Activated CD4-positive, alpha-beta T cell treated with anti-CD3 and anti-CD28 coated beads, Interleukin-2, amount 10 ng/mL, durations not matched to agents 24 days and 14 days (primary cell): ENCODE measurements around the gene RYR3. TPM values are rescaled to one million over a fixed set of nuclear protein-coding genes. Genes with fewer than 3 reads are reported as not detected.
A peak's percentile ranks its signal among the peaks of the same experiment; 100 is the strongest.

ENCODE experiments used
- DNase-seq: peaks from one replicate; pipeline ENCODE4 v3.0.0; 2022
- H3K27ac Mint-ChIP-seq: one replicate; pipeline ENCODE4 v1.8.0; 2022; ENCODE audit warnings: mild to moderate bottlenecking, mixed read lengths
- H3K27me3 Mint-ChIP-seq: one replicate; pipeline ENCODE4 v1.8.0; 2022; ENCODE audit warnings: mixed read lengths
- H3K36me3 Mint-ChIP-seq: one replicate; pipeline ENCODE4 v1.8.0; 2022; ENCODE audit warnings: low read depth, mild to moderate bottlenecking, mixed read lengths
- H3K4me1 Mint-ChIP-seq: one replicate; pipeline ENCODE4 v1.8.0; 2021; ENCODE audit warnings: mixed read lengths
- H3K4me3 Mint-ChIP-seq: one replicate; pipeline ENCODE4 v1.8.0; 2022; ENCODE audit warnings: mild to moderate bottlenecking, moderate library complexity, mixed read lengths
- H3K9me3 Mint-ChIP-seq: one replicate; pipeline ENCODE4 v1.8.0; 2021; ENCODE audit warnings: mixed read lengths
- intact Hi-C: fragments of 100-400 bp; cut with micrococcal nuclease; formaldehyde crosslinking; loops from one replicate; pipeline ENCODE4 v1.15.1; 2023
- total RNA-seq: library from RNA; stranded (reverse); gene quantifications from 2 replicates; pipeline ENCODE4 v1.2.3, GENCODE V29; 2022

RYR3 gene
- total RNA-seq, 1 donor from 2014 or later, result not detected

DNA sequence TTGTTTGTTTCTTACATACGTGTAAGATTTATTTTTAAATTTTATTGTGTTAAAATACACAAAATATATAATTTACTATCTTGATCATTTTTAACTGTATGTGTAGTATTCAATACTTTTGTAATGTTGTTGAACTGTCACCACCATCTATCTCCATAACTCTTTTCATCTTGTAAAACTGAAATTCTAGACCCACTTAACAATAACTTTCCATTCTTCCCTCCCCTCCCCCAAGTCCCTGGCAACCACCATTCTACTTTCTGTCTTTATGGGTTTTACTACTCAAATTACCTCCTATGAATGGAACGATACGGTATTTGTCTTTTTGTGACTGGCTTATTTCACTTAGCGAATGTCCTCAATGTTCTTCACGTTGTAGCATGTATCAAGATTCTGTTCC lies 395.4 kb downstream of the RYR3 start:
- H3K4me1 Mint-ChIP-seq, result no peaks in the 10 kb centered on the region
- intact Hi-C loops, result loop anchor here (10.0 kb wide), 1 partner anchor 471 kb away; no protein-coding TSS in a partner anchor
- no peak for DNase-seq
- H3K36me3 Mint-ChIP-seq, result no peaks in the 10 kb centered on the region
- no peak overlapping the region for H3K4me3 Mint-ChIP-seq
- no peak overlapping the region for H3K27ac Mint-ChIP-seq
- H3K27me3 Mint-ChIP-seq, result no peaks in the 10 kb centered on the region
- no peaks in the 10 kb centered on the region for H3K9me3 Mint-ChIP-seq

GRCh38 chr15:33710748-33711147 lies 400.0 kb downstream of the RYR3 start:
- DNase-seq, result no peak
- Mint-ChIP-seq H3K9me3 (peaks cover 16% of the 10 kb centered on the region), H3K27ac (no peak overlapping the region), H3K4me3 (no peak overlapping the region), H3K27me3 (no peaks in the 10 kb centered on the region), H3K36me3 (no peaks in the 10 kb centered on the region), H3K4me1 (no peaks in the 10 kb centered on the region)
- intact Hi-C loops, result no loop called here

- H3K27ac Mint-ChIP-seq, result no peak overlapping the region
- no peak overlapping the region for H3K4me3 Mint-ChIP-seq
- DNase-seq, result no peak
- no peaks in the 10 kb centered on the region for H3K36me3 Mint-ChIP-seq
- no peaks in the 10 kb centered on the region for H3K4me1 Mint-ChIP-seq
- peaks cover 2% of the 10 kb centered on the region for H3K27me3 Mint-ChIP-seq
- H3K9me3 Mint-ChIP-seq, result peaks cover 23% of the 10 kb centered on the region
- intact Hi-C loops, result no loop called here
Measured at GRCh38 chr15:33716025-33716424, 405.3 kb downstream of the RYR3 start.

GRCh38 chr15:33720952-33721351 lies 410.2 kb downstream of the RYR3 start:
- intact Hi-C loops, result no loop called here
- Mint-ChIP-seq H3K36me3 (no peaks in the 10 kb centered on the region), H3K4me1 (no peaks in the 10 kb centered on the region), H3K9me3 (peaks cover 7% of the 10 kb centered on the region), H3K27me3 (peaks cover 2% of the 10 kb centered on the region), H3K27ac (no peak overlapping the region), H3K4me3 (no peak overlapping the region)
- no peak for DNase-seq

DNA sequence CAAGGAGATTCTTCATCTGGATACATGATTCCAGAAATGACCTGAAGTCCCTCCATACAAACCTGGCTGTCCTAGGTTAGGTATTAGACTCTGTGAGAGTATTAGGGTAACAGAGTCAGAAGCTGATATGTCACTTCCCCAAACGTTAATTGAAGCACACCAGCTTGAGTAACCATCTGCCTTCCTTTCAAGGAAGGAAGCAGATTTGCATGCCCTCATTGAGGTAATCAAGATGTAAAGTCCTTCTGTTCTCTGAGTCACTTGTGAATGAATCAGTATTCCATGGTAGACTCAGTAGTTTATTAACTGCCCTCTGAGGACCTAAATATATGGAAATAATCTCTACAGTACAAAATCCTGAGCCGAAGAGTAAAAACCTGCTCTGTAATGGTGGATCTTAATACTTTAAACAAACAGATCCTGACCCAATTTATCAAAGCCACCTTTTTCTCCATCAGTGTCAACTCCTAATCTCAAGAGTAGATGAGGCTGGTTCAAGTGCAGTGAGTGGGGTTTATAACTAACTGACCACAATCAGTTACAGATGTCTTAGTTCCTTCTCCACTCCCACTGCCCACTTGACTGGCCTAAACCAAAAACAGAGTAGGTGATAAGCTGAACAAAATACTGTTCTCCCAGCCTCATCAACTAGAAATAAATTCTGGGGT lies 411.4 kb downstream of the RYR3 start:
- H3K27me3 Mint-ChIP-seq, result peaks cover 2% of the 10 kb centered on the region
- no peak overlapping the region for H3K27ac Mint-ChIP-seq
- H3K4me1 Mint-ChIP-seq, result no peaks in the 10 kb centered on the region
- H3K9me3 Mint-ChIP-seq, result peaks cover 7% of the 10 kb centered on the region
- intact Hi-C loops, result no loop called here
- no peak overlapping the region for H3K4me3 Mint-ChIP-seq
- no peaks in the 10 kb centered on the region for H3K36me3 Mint-ChIP-seq
- no peak for DNase-seq

GRCh38 chr15:33722673-33723015 lies 411.9 kb downstream of the RYR3 start:
- H3K27me3 Mint-ChIP-seq, result peaks cover 2% of the 10 kb centered on the region
- H3K36me3 Mint-ChIP-seq, result no peaks in the 10 kb centered on the region
- intact Hi-C loops, result no loop called here
- no peak overlapping the region for H3K27ac Mint-ChIP-seq
- H3K4me3 Mint-ChIP-seq, result no peak overlapping the region
- H3K9me3 Mint-ChIP-seq, result peaks cover 3% of the 10 kb centered on the region
- H3K4me1 Mint-ChIP-seq, result no peaks in the 10 kb centered on the region
- DNase-seq, result no peak

DNA sequence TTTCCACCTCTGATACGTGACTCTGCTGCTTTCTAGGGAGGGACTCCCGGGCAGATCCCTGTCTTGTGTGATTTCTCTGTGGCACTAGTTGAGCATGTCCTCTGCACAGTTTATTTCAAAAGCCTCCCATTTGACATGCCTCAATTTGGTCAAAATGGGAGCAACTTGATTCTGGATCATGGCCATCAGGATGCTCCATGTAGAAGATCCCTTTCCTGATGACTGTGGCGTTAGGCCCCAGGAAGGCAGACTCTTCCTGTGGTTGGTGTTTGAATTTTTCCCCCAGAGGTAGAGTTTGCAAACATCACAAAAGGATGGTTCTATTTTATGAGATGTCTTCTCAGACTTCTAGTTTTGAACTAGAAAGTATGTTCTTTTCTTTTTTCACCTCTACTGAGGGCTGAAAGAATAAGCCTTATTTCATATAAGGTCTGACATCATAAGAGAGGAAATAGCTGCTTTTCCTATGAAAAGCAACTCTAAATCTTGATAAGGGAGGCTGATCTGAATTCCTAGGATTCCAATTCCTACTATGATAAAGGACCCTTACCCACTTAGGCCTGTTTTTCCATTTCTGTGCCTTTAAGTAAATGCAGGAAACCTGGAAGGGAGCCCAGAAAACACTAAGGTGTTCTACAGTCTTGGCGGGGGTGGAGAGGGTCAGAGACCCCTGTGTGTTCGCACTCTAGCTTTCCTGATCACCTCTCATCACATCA lies 413.7 kb downstream of the RYR3 start:
- H3K4me3 Mint-ChIP-seq, result no peak overlapping the region
- no peaks in the 10 kb centered on the region for H3K4me1 Mint-ChIP-seq
- H3K27me3 Mint-ChIP-seq, result peaks cover 2% of the 10 kb centered on the region
- no peaks in the 10 kb centered on the region for H3K36me3 Mint-ChIP-seq
- H3K27ac Mint-ChIP-seq, result no peak overlapping the region
- no peak for DNase-seq
- no peaks in the 10 kb centered on the region for H3K9me3 Mint-ChIP-seq
- intact Hi-C loops, result no loop called here

DNA sequence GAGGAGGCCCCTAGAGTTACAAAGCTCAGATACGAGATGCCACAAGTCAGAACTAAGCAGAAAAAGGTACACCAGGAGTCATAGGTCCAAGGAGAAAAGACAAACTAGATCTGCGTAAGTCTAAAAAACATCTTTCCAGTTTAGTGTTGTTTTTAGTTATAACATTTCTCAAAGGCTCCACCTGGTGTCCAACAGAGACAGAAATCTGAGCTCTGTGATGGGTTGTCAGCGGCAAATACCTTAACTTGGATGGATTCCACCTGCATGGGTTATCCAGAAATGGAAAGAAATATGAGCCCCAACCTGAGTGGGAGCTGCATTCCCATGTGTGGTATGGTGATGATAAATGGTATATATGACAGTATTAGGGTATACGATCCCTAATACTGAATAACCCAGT lies 418.9 kb downstream of the RYR3 start:
- no peaks in the 10 kb centered on the region for H3K36me3 Mint-ChIP-seq
- intact Hi-C loops, result no loop called here
- no peaks in the 10 kb centered on the region for H3K9me3 Mint-ChIP-seq
- H3K4me1 Mint-ChIP-seq, result peaks cover 5% of the 10 kb centered on the region
- H3K4me3 Mint-ChIP-seq, result no peak overlapping the region
- H3K27me3 Mint-ChIP-seq, result peaks cover 2% of the 10 kb centered on the region
- DNase-seq, result no peak
- H3K27ac Mint-ChIP-seq, result no peak overlapping the region

DNA sequence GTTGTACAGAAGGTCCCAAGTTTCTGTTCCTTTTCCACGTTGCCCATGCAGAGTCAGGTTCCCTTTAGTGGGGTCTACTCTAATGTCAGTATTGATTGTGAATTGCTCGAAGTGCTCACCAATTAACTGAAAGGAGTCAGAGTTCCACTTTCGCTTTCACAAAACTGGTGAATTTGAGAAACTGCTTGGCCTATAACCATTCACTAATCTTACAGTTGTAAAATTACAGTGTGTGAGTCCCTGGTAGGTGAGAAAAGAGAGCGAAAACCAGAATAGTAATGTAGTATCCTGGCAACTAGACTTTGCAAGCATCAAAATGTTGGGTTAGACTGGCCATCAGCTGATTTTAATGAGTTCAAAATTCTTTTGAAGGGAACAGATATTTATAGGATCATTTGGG lies 420.0 kb downstream of the RYR3 start:
- Mint-ChIP-seq H3K4me1 (peaks cover 5% of the 10 kb centered on the region), H3K27me3 (peaks cover 2% of the 10 kb centered on the region), H3K9me3 (no peaks in the 10 kb centered on the region), H3K27ac (no peak overlapping the region), H3K4me3 (no peak overlapping the region), H3K36me3 (no peaks in the 10 kb centered on the region)
- intact Hi-C loops, result no loop called here
- DNase-seq, result no peak

DNA sequence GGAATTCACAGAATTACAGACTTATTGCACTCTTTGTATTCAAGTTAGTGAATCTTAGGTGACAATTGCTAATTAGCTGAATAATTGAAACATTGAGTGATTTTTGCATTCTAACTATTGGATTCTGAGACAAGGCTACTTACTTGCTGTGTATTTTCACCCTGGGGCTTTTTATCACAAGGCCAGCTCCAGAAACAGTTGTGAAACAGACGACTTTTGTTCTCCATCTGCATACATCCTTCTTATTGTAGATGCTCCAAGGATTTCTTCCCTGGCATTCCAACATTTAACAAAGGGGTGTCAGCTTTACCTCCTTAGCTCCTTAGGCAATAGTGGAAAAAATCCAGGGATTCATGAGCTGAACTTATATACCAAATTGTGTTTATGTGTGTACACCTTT lies 424.4 kb downstream of the RYR3 start:
- no peak for DNase-seq
- Mint-ChIP-seq H3K9me3 (no peaks in the 10 kb centered on the region), H3K36me3 (no peaks in the 10 kb centered on the region), H3K4me3 (no peak overlapping the region), H3K27me3 (no peaks in the 10 kb centered on the region), H3K4me1 (peaks cover 5% of the 10 kb centered on the region), H3K27ac (no peak overlapping the region)
- intact Hi-C loops, result no loop called here

GRCh38 chr15:33735637-33736247 lies 425.0 kb downstream of the RYR3 start:
- no peaks in the 10 kb centered on the region for H3K9me3 Mint-ChIP-seq

GRCh38 chr15:33737687-33738601 lies 427.2 kb downstream of the RYR3 start:
- Mint-ChIP-seq H3K27me3 (no peaks in the 10 kb centered on the region), H3K27ac (no peak overlapping the region), H3K4me1 (no peaks in the 10 kb centered on the region), H3K9me3 (no peaks in the 10 kb centered on the region), H3K36me3 (no peaks in the 10 kb centered on the region), H3K4me3 (no peak overlapping the region)
- intact Hi-C loops, result no loop called here
- DNase-seq, result peak; percentile 75

More at GRCh38 chr15:33735637-33736247, 425.0 kb downstream of the RYR3 start:
- Mint-ChIP-seq H3K4me1 (peaks cover 2% of the 10 kb centered on the region), H3K27me3 (no peaks in the 10 kb centered on the region), H3K27ac (no peak overlapping the region), H3K4me3 (no peak overlapping the region), H3K36me3 (no peaks in the 10 kb centered on the region)
- intact Hi-C loops, result no loop called here
- peak; percentile 62 for DNase-seq

DNA sequence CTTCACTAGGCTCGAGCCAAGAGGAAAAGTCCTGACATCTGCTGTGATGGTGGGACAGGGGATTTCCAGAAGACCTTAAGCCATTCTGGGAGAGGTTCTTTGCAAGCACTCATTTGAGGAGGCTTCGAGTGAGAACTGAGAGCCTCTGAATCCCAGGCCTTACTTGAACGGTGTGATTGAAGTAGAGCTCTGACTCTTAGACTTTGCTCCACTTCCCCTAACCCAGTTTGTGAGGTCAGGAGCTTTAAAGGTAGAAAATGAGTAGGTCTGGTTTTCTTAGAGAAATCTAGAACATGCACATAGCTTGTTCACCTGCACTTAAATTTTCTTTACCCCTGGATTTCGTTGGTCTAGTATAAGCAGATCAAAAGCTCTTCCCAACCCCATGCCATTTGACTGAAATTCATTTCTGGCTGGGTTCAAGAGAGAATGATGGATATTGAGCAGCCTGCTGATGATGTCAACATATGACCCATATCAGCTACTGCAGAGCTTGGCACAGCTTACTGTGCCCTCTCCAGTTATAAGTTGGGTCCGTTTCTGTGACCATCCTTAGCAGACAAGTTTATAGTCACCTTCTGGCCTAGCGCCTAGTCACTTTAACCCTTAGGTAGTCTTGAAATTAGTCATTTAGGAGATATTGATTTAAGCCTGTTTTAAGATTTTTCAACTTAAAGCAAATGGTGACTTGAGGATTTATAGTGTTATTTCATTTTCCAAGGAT lies 428.3 kb downstream of the RYR3 start:
- no peak for DNase-seq
- H3K27ac Mint-ChIP-seq, result no peak overlapping the region
- H3K36me3 Mint-ChIP-seq, result no peaks in the 10 kb centered on the region
- no peak overlapping the region for H3K4me3 Mint-ChIP-seq
- no peaks in the 10 kb centered on the region for H3K27me3 Mint-ChIP-seq
- intact Hi-C loops, result no loop called here
- H3K9me3 Mint-ChIP-seq, result no peaks in the 10 kb centered on the region
- H3K4me1 Mint-ChIP-seq, result no peaks in the 10 kb centered on the region
